Activated naive CD8-positive, alpha-beta T cell treated with anti-CD3 and anti-CD28 coated beads, Interleukin-2, amount 50 U/mL, for 24 hours (primary cell): Measurements from ENCODE around the gene GPR37L1.
"Not testable (repeated sequence)": the region's sequence is repeated elsewhere in the genome, so short reads cannot be mapped to it uniquely, and the experiment has no call there.

ENCODE experiments used
- ATAC-seq: fragments of 150-1000 bp; cut with Tn5 transposase; one replicate; pipeline ENCODE4 v1.10.0; 2021
- DNase-seq: peaks from one replicate; pipeline ENCODE4 v3.0.0; 2021
- H3K27ac Mint-ChIP-seq: one replicate; pipeline ENCODE4 v1.8.0; 2021; ENCODE audit warnings: mild to moderate bottlenecking, mixed read lengths
- H3K27me3 Mint-ChIP-seq: one replicate; pipeline ENCODE4 v1.8.0; 2021; ENCODE audit warnings: mixed read lengths
- H3K36me3 Mint-ChIP-seq: one replicate; pipeline ENCODE4 v1.8.0; 2021; ENCODE audit warnings: low read depth, mixed read lengths
- H3K4me1 Mint-ChIP-seq: one replicate; pipeline ENCODE4 v1.8.0; 2021; ENCODE audit warnings: mixed read lengths
- H3K4me3 Mint-ChIP-seq: one replicate; pipeline ENCODE4 v1.8.0; 2021; ENCODE audit warnings: mild to moderate bottlenecking, moderate library complexity, mixed read lengths
- H3K9me3 Mint-ChIP-seq: one replicate; pipeline ENCODE4 v1.8.0; 2021; ENCODE audit warnings: mixed read lengths

Gene GPR37L1

DNA sequence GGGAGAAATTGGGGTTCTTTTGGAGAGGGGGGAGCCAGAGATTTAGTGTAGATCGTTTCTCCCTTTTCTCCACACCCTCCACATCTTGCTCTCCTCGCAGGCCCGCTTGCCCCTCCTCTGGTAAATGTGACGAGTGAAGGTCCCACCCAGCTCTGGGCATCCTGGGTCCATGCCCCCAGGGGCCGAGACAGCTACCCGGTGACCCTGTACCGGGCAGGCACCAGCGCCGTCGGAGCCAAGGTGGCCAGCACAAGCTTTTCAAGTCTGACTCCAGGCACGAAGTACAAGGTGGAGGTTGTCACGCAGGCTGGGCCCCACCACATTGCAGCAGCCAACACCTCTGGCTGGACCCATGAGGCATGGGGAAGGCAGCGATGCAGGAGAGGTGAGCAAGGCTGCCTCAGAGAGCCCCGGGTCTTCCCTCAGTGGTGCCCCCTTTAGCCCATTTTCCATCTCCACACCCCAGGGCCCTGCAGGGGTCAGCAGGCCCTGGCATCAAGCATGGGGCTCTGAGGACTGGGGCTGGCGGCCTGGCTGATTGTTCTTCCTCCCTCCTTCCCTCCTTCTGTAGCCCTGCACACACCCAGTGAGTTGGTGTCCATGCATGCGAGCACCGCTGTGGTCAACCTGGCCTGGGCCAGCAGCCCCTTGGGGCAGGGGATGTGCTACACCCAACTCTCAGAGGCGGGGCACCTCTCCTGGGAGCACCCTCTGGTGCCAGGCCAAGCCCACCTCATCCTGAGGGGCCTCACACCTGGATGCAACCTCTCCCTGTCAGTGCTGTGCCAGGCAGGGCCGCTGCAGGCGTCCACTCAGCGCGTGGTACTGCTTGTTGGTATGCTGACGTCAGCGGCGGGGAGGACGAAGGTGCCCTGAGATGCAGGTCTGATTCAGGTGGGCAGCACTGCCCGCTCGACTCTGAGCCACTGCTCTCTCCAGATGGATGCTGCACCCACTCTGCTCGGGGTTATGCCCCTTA is 54.5 kb downstream of the GPR37L1 start:
- ATAC-seq: no peak

DNA sequence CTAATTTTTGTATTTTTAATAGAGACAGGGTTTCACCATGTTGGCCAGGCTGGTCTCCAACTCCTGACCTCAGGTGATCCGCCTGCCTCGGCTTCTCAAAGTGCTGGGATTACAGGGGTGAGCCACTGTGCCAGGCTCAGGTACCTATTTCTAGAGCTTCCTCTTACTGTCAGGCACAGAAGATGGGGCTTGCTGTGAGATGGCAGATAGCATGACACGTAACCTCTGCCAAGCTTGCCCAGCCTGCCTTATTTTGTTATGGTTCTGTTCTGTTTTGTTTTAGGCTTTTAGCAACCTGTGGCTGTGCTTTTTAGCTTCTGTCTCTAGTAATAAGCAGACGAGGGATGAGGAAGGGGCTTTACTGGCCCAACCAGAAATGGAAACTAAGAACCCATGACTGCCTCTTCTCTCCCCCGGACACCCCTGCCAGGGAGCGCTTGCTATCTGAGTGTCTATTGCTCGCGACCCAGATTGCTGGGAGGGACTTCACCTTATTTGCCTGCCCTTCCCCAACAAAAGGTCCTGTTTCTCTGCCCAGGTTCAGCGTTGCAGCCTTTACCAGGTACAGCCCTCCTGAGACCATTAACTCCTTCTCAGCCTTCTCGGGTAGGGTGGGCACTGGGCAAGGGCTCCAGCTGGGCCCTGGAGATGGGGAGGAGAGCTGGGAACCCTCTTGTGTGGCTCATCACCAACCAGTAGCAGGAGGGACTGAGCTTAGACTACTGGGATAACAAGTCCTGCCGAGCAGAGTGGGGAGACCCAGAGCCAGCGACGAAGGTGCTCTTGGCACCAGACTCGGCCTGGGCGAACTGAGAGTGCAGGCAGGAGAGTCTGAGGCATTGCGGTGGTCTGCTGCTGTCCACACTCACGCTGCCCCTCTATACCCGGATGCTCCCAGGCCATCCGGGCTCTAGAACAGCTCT is 57.4 kb downstream of the GPR37L1 start:
- Mint-ChIP-seq H3K27me3 (peaks cover 2% of the 10 kb centered on the region), H3K36me3 (no peaks in the 10 kb centered on the region), H3K4me3 (no peak overlapping the region), H3K9me3 (no peaks in the 10 kb centered on the region), H3K27ac (no peak overlapping the region), H3K4me1 (peaks cover 22% of the 10 kb centered on the region)
- ATAC-seq (no peak), DNase-seq (no peak)

More for the DNA sequence above, 54.5 kb downstream of the GPR37L1 start:
- Mint-ChIP-seq H3K4me1 (peaks cover 5% of the 10 kb centered on the region), H3K27me3 (no peaks in the 10 kb centered on the region), H3K4me3 (no peak overlapping the region), H3K27ac (no peak overlapping the region), H3K36me3 (no peaks in the 10 kb centered on the region), H3K9me3 (no peaks in the 10 kb centered on the region)
- no peak for DNase-seq

DNA sequence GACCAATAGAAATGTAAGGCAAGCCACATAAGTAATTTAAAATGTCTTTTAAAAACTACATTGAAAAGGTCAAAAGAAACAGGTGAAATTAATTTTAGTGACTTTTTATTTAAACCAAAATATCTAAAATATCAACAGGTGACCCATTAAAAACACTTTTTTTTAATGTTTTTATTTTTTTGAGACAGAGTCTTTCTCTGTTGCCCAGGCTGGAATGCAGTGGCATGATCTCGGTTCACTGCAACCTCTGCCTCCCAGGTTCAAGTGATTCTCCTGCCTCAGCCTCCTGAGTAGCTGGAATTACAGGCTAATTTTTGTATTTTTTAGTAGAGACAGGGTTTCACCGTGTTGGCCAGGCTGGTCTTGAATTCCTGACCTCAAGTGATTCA is 58.0 kb downstream of the GPR37L1 start:
- not testable (repeated sequence) for H3K9me3 Mint-ChIP-seq, H3K27ac Mint-ChIP-seq, H3K27me3 Mint-ChIP-seq, DNase-seq, ATAC-seq, H3K36me3 Mint-ChIP-seq, H3K4me3 Mint-ChIP-seq
- H3K4me1 Mint-ChIP-seq: peaks cover 23% of the 10 kb centered on the region

DNA sequence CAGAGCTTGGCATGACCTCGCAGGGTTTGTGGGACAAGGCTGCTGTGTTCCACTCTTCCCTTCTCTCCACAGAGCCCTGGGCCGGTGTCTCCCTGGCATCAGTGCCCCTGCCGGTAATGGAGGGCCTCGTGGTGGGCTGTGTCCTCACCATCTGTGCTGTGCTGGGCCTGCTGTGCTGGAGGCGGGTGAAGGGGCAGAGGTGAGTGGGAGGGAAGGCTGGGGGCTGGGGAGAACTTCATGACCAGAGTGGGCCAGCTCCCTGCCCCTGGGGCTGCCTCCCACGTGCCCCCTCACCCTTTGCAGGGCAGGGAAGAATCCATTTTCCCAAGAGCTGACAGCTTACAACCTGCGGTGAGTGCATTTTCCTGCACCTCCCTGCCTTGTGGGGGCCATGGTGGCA is 58.9 kb downstream of the GPR37L1 start:
- Mint-ChIP-seq H3K27me3 (peaks cover 2% of the 10 kb centered on the region), H3K4me1 (peaks cover 23% of the 10 kb centered on the region), H3K27ac (no peak overlapping the region), H3K9me3 (no peaks in the 10 kb centered on the region), H3K36me3 (no peaks in the 10 kb centered on the region), H3K4me3 (no peak overlapping the region)
- ATAC-seq (no peak), DNase-seq (no peak)

DNA sequence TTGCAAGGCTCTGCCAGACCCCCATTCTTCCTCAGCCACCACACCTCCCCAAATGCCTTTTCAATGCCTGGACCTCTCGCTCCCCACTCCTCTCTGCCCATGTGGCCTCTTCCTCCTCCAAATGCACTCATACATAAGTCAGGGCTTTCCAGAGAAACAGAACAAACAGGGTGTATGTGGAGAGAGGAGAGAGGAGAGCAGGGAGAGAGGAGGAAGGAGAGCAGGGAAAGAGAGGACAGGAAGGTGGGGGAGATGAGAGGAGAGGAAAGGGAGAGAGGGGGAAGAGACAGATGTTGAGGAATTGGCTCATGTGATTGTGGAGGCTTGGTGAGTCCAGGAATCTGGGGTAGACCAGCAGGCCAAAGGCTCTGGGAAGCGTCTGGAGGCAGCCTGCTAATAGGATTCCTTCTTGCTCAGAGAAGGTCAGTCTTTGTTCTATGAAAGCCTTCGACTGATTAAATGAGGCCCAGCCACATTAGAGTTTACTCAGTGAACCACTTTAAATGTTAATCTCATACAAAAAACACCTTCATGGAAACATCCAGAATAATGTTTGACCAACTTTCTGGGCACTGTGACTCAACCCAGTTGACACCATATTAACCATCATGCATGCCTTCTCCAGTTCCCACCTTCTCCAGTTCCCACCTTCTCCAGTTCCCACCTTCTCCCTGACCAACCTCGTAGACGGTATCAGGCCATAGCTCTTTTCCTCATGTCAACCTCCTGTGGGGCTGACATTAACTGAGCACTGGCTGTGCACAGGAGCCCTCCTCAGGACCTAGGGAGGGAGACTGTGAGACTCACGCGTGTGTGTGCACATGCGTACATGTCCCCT is 59.5 kb downstream of the GPR37L1 start:
- no peak for ATAC-seq
- Mint-ChIP-seq H3K4me3 (no peak overlapping the region), H3K36me3 (no peaks in the 10 kb centered on the region), H3K27me3 (peaks cover 2% of the 10 kb centered on the region), H3K4me1 (peaks cover 23% of the 10 kb centered on the region), H3K9me3 (no peaks in the 10 kb centered on the region), H3K27ac (no peak overlapping the region)
- no peak for DNase-seq
